ENCODE results near the gene DNM2.
"Not testable (repeated sequence)": the region's sequence is repeated elsewhere in the genome, so short reads cannot be mapped to it uniquely, and the experiment has no call there.

DNM2 gene

GRCh38 chr19:10836479-10837330 is 118.8 kb downstream of the DNM2 start:
- no peak for DNase-seq (ENCODE audit: low spot score)

DNA sequence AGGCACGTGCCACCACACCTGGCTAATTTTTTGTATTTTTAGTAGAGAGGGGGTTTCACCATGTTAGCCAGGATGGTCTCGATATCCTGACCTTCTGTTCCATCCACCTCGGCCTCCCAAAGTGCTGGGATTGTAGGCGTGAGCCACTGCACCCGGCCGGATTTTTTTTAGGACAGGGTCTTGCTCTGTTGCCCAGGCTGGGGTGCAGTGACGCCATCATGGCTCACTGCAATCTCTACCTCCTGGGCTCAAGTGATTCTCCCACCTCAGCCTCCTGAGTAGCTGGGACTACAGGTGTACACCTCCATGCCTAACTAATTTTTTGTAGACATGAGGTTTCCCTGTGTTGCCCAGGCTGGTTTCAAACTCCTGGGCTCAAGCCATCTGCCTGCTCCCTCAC is 119.8 kb downstream of the DNM2 start:
- DNase-seq (ENCODE audit: low spot score): not testable (repeated sequence)

GRCh38 chr19:10838377-10838776 is 120.5 kb downstream of the DNM2 start:
- DNase-seq (ENCODE audit: low spot score): no peak

- DNase-seq (ENCODE audit: low spot score): no peak
Observed at GRCh38 chr19:10839114-10840050, 121.5 kb downstream of the DNM2 start.

DNA sequence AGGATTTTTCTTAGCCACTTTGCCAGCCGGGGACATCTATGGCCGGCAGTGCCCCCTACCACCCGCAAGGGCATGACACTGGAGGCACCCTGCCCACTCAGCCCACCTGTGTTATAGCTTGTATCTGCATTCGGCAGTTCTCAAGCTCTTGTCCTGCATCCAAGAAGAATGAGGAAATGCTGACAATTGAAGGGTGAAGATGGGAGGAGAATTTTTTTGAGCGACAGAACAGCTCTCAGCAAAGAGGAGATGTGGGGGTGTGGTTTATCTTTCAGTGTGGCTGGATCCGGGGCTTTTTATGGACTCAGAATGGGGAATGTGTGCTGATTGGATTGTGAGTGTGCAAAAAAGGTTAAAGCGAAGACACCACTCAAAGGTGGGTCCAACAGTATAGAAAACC is 124.9 kb downstream of the DNM2 start:
- DNase-seq (ENCODE audit: low spot score): no peak

DNA sequence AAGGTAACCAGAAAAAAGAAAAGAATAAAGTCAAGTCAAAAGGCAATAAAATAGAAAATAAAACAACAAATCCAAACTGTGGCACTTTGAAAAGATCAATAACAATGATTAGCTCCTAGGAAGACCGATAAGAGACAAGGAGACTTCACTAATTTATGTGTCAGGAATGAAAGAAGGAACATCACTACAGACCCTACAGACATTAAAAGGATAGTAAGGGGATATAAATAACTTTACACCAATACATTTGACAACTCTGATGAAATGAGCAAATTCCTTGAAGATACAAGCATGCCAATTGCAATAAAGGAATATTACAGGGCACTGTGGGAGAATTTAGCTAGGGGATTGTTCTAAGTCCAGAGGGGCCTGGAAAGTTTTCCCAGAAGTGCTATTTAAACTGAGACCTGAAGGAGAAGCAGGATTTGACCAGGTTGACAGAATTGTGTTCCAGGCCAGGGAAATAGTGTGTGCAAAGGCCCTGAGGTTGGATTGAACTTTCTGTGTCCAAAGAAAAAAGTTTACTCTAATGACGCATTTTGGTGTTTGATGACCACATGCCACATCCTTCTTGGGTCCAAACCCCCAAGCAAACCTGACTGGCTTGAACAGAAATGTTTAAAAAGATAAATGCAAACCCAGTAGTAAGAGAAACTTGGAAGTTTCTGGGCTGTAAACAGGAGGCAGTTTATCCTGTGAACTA is 128.8 kb downstream of the DNM2 start:
- no peak for DNase-seq (ENCODE audit: low spot score)

DNA sequence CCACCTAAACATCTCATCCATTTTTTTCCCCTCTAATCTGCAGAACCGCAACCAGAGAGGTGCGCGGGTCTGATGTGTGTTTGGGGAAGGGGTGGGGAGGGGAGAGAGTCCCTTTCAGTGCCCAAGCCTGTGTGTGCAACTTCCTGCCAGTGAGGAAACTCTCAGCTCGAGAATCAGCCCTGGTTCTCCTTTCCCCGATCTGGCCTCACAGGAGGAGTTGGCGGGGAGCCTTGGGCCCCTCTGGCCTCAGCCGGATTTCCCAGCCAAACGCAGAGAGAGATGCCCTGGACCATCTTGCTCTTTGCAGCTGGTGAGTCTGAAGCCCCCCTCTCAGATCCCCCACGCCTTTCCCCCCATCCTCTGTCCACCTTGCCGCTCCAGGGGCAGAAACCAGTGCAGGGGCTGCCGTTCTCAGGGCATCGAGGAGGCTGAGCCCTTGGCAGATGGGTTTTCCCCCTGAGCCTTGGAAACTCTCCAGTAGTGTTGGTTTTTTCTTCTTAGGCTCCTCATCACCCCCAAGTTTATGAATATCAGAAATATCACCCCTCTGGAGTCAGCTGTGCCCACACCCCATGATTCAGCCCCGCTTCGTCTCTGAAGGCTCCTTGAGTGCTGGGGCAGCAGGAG is 130.5 kb downstream of the DNM2 start, which contains the start of gene C19orf38:
Gene C19orf38, plus strand, starts transcription at position 186 of the 627 bp plus-strand sequence. Its CDS starts 94 bp downstream, at position 280.
- no peak for DNase-seq (ENCODE audit: low spot score)

GRCh38 chr19:10850631-10851030 is 132.8 kb downstream of the DNM2 start:
- no peak for DNase-seq (ENCODE audit: low spot score)

- no peak for DNase-seq (ENCODE audit: low spot score)
Observed at GRCh38 chr19:10852098-10852800, 134.4 kb downstream of the DNM2 start.

DNA sequence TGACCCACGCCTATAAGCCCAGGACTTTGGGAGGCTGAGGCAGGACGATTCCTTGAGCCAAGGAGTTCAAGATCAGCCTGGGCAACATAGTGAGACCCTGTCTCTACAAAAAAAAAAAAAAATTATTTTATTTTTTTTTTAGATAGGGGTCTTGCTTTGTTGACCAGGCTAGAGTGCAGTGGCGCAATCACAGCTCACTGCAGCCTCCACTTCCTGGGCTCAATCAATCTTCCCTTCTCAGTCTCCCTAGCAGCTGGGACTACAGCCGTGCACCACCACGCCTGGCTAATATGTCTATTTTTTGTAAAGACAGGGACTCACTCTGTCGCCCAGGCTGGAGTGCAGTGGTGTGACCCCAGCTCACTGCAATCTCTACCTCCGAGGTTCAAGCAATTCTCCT is 135.1 kb downstream of the DNM2 start:
- DNase-seq (ENCODE audit: low spot score): no peak

DNA sequence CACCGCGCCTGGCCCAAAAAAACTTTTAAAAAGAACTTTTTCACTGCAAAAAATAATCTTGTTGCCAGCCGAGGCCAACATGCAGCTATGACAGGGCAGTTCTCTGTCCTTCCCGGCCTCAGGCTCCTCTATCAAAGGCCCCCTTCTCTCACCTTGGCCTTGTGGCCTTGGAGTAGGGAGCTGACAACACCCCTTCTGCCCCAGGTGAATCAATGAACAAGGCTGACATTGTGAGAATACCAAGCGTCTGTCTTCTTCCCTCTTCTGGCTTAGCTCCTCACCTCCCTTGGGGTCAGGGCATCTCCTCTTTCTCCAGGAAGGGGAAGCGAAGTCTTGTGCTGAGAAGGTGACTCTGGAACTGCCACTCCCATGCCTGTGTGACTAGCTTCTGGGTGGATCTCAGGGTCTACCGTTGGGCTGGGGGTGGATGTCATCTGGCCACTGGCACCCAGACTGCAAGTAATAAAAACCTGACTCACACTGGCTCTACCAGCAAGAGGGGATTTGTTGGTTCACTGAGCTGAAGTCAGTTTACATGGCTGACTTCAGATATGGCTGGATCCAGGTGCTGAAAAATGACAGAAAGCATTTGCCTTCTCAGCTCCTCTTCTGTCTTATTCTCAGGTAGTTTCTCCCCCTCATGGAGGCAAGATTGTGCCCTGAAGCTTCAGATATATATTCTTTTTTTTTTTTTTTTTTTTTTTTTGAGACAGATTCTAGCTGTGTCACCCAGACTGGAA is 136.6 kb downstream of the DNM2 start:
- no peak for DNase-seq (ENCODE audit: low spot score)

- no peak for DNase-seq (ENCODE audit: low spot score)
Observed at GRCh38 chr19:10855879-10856522, 138.1 kb downstream of the DNM2 start.

GRCh38 chr19:10856899-10857298 is 139.0 kb downstream of the DNM2 start:
- not testable (repeated sequence) for DNase-seq (ENCODE audit: low spot score)

GRCh38 chr19:10858204-10858828 is 140.4 kb downstream of the DNM2 start:
- DNase-seq (ENCODE audit: low spot score): no peak

- DNase-seq (ENCODE audit: low spot score): peak; percentile 47
Observed at GRCh38 chr19:10861103-10861651, 143.3 kb downstream of the DNM2 start.

GRCh38 chr19:10862561-10863106 is 144.8 kb downstream of the DNM2 start:
- DNase-seq (ENCODE audit: low spot score): no peak

DNA sequence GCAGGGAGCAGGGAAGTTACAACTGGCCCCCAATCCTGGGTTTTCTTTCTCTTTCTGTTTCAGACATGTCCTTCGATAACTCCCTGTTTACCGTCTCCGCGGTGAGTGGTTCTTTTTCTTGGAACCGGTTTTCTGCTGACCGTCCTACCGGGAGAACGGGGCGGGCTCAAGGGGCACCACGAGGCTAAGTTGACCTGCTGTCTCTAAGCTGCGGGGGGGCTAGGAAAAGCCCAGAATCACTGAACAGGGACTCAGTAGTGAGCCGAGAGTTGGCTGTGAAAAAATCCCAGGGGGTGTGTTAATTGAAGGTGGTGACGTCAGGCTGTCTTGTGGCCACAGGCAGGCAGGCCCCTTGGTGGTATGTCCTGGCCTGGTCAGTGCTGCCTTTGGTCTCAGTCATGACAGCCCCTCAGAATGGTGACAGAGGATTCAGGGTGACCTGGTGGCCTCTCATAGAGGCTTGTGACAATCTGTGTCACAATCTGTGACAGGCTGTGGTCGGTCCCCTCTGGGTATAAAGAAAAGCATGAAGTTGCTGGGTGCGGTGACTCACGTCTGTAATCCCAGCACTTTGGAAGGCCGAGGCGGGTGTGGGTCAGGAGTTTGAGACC is 145.3 kb downstream of the DNM2 start:
- no peak for DNase-seq (ENCODE audit: low spot score)

DNA sequence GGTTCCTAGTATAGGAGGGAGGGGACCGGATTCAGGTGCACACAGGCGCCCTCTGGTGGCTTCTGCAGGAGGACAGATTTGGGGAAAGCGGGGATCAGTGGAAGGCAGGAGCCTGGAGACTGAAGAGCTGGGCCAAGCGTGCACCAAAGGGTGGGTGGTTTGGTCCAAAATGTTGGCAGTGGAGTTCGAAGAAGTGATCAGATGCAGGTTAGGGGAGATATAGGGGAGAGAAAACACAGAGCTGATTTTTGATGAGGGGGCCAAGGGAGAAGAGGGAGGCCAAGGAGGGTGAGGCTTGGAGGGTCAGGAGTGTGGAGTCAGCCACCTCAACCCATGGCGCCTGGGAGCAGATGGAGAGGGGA is 146.6 kb downstream of the DNM2 start:
- peak; percentile 90 for DNase-seq (ENCODE audit: low spot score)
